Bronchial epithelial cell (primary cell): ENCODE measurements around the gene PCDH1. TPM values are rescaled to one million over a fixed set of nuclear protein-coding genes. Genes with fewer than 3 reads are reported as not detected.

Experiments used
- DNase-seq: peaks from one replicate; pipeline ENCODE4 v3.0.0-alpha.2; 2010; ENCODE audit warnings: low read depth
- FAIRE-seq: peaks from 2 replicates; lab custom pipeline; 2011; peaks lifted over from hg19 to GRCh38; lab: Jason Lieb, UNC
- H3K27me3 ChIP-seq: 2 replicates; pipeline ENCODE4 v1.5.1; 2011; ENCODE audit warnings: low read length; ENCODE audit not compliant: control insufficient read depth, insufficient read depth
- H3K36me3 ChIP-seq: 2 replicates; pipeline ENCODE4 v1.5.1; 2011; ENCODE audit warnings: low read length; ENCODE audit not compliant: control insufficient read depth, insufficient read depth
- H3K4me3 ChIP-seq: 2 replicates; pipeline ENCODE4 v1.5.1; 2011; ENCODE audit warnings: mild to moderate bottlenecking, low read depth, low read length, control low read depth
- CTCF ChIP-seq: IDR thresholded peaks from 2 replicates; pipeline ENCODE4 v1.5.1; 2011; ENCODE audit warnings: mild to moderate bottlenecking, moderate library complexity, low read length, control low read depth, inconsistent platforms; ENCODE audit not compliant: insufficient read depth, severe bottlenecking
- total RNA-seq: library from RNA; depleted of rRNA; stranded (reverse); fragments of >200 nt; gene quantifications from 2 replicates; pipeline ENCODE4 v1.2.1, GENCODE V29; 2014

The PCDH1 gene
- total RNA-seq, 1 donor from 2014 or later = 85.3 TPM

GRCh38 chr5:141843156-141843927, 34.9 kb downstream of the PCDH1 start:
- TF ChIP-seq CTCF = no peak
- H3K27me3 ChIP-seq = no peaks in the 10 kb centered on the region
- no peak for FAIRE-seq
- DNase-seq = peak; percentile 20
- no peaks in the 10 kb centered on the region for H3K36me3 ChIP-seq
- no peak overlapping the region for H3K4me3 ChIP-seq

GRCh38 chr5:141841378-141842180, 36.6 kb downstream of the PCDH1 start:
- DNase-seq = no peak
- TF ChIP-seq CTCF = no peak
- Histone ChIP-seq H3K27me3 (no peaks in the 10 kb centered on the region), H3K4me3 (no peak overlapping the region), H3K36me3 (no peaks in the 10 kb centered on the region)
- no peak for FAIRE-seq

- FAIRE-seq = no peak
- Histone ChIP-seq H3K27me3 (no peaks in the 10 kb centered on the region), H3K4me3 (no peak overlapping the region), H3K36me3 (no peaks in the 10 kb centered on the region)
- no peak for TF ChIP-seq CTCF
- no peak for DNase-seq
Measured at GRCh38 chr5:141840826-141841360, 37.3 kb downstream of the PCDH1 start.

GRCh38 chr5:141840280-141840812, 37.9 kb downstream of the PCDH1 start:
- no peak for TF ChIP-seq CTCF
- Histone ChIP-seq H3K27me3 (no peaks in the 10 kb centered on the region), H3K36me3 (no peaks in the 10 kb centered on the region), H3K4me3 (no peak overlapping the region)
- FAIRE-seq = no peak
- DNase-seq = no peak

GRCh38 chr5:141839015-141839513, 39.1 kb downstream of the PCDH1 start:
- FAIRE-seq = no peak
- Histone ChIP-seq H3K4me3 (no peak overlapping the region), H3K36me3 (no peaks in the 10 kb centered on the region), H3K27me3 (no peaks in the 10 kb centered on the region)
- DNase-seq = no peak
- no peak for TF ChIP-seq CTCF
